Loucy (cell line): ENCODE results near the gene WBP2.

ENCODE experiments used
- EZH2phosphoT487 ChIP-seq: fragments of 200-600 bp; IDR thresholded peaks from 2 replicates; pipeline ENCODE4 v1.6.1; 2018; ENCODE audit warnings: antibody characterized with exemption, mild to moderate bottlenecking, moderate library complexity, borderline replicate concordance
- TF ChIP-seq, protein P1 (sequence below): fragments of 200-600 bp; sonication (generic); conservative IDR thresholded peaks from 2 replicates; pipeline ENCODE4 v1.5.1; 2014; ENCODE audit warnings: mild to moderate bottlenecking, antibody characterized with exemption, low read length

DNA sequence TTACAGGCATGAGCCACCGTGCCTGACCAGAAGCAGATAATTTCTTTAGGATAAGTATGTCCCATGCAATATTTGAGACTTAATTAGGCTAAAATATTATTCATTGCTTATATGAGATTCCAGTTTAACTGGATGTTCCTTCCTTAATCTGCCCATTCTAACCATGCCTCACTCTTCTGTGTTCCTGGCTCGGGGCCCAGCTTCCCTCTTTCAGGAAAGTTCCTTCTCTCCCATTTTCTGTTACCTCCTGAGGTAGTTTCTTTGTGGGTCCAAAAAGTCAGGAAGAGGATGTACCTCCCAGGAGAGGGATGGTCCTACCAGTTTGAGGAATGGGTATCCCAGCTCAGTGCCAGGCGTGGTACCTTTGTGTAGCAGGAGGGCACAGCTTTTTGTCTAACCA is 47.3 kb downstream of the WBP2 start:
- TF ChIP-seq, protein P1, sequence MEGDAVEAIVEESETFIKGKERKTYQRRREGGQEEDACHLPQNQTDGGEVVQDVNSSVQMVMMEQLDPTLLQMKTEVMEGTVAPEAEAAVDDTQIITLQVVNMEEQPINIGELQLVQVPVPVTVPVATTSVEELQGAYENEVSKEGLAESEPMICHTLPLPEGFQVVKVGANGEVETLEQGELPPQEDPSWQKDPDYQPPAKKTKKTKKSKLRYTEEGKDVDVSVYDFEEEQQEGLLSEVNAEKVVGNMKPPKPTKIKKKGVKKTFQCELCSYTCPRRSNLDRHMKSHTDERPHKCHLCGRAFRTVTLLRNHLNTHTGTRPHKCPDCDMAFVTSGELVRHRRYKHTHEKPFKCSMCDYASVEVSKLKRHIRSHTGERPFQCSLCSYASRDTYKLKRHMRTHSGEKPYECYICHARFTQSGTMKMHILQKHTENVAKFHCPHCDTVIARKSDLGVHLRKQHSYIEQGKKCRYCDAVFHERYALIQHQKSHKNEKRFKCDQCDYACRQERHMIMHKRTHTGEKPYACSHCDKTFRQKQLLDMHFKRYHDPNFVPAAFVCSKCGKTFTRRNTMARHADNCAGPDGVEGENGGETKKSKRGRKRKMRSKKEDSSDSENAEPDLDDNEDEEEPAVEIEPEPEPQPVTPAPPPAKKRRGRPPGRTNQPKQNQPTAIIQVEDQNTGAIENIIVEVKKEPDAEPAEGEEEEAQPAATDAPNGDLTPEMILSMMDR, result no peak
- no peak for TF ChIP-seq EZH2phosphoT487
